GM12873 (cell line): ENCODE results near the gene TPP1.

Source experiments
- CTCF ChIP-seq: IDR thresholded peaks from 2 replicates; pipeline ENCODE4 v1.5.1; 2012; ENCODE audit warnings: low read depth, mild to moderate bottlenecking, moderate library complexity, low read length, control low read depth; ENCODE audit not compliant: insufficient read depth; ENCODE audit errors: missing control alignments

The TPP1 gene

GRCh38 chr11:6619004-6619745, at the start of gene TPP1:
Gene TPP1, minus strand, starts transcription at chr11:6619422. Its CDS starts 22 bp downstream, at chr11:6619400.
- TF ChIP-seq CTCF = no peak

- peak; percentile 56 for TF ChIP-seq CTCF
Observed at GRCh38 chr11:6667733-6668374, 48.6 kb upstream of the TPP1 start.

- TF ChIP-seq CTCF = no peak
Observed at GRCh38 chr11:6666302-6667183, 47.3 kb upstream of the TPP1 start.

GRCh38 chr11:6664551-6664950, 45.3 kb upstream of the TPP1 start:
- TF ChIP-seq CTCF = no peak

GRCh38 chr11:6663794-6664469, 44.7 kb upstream of the TPP1 start:
- no peak for TF ChIP-seq CTCF

GRCh38 chr11:6660712-6661111, 41.5 kb upstream of the TPP1 start:
- TF ChIP-seq CTCF = no peak
